Pancreas (tissue), 10 donors: ENCODE results near the gene DENND5B. TPM values are rescaled to one million over a fixed set of nuclear protein-coding genes. Genes with fewer than 3 reads are reported as not detected.
A peak's percentile ranks its signal among the peaks of the same experiment; 100 is the strongest.
"Not testable (repeated sequence)": the region's sequence is repeated elsewhere in the genome, so short reads cannot be mapped to it uniquely, and the experiment has no call there.

Experiments
- ATAC-seq, 4 donors: fragments of 200-7000 bp; cut with Tn5 transposase; one replicate each; pipeline versions ENCODE4 v1.8.0 to v1.9.1; 2020; ENCODE audit warnings: mild to moderate bottlenecking in 4 of 4, moderate library complexity in 4 of 4
- DNase-seq, 6 donors: peaks; one replicate each; pipeline ENCODE4 v3.0.0-alpha.2; 2020
- FAIRE-seq: peaks from 2 replicates; lab custom pipeline; 2012; peaks lifted over from hg19 to GRCh38; lab: Jason Lieb, UNC
- H3K27ac ChIP-seq, 4 donors: fragments of 200-600 bp; sonication (generic); 1 replicate in 3 of 4; 2 replicates in 1 of 4; pipeline versions ENCODE4 v1.5.0 to v1.8.0; 2020
- H3K27me3 ChIP-seq, 4 donors: fragments of 200-600 bp; one replicate each; pipeline ENCODE4 v1.8.0; 2021
- H3K36me3 ChIP-seq, 3 donors: fragments of 200-600 bp; sonication (generic) in 1 of 3; one replicate each; pipeline versions ENCODE4 v1.5.0 to v1.8.0; 2020 to 2021
- H3K4me1 ChIP-seq, 3 donors: fragments of 200-600 bp; one replicate each; pipeline ENCODE4 v1.8.0; 2021
- H3K4me3 ChIP-seq, 4 donors: fragments of 200-600 bp; sonication (generic) in 2 of 4; one replicate each; pipeline versions ENCODE4 v1.5.0 to v1.8.0; 2020 to 2021
- H3K9me3 ChIP-seq, 4 donors: fragments of 200-600 bp; one replicate each; pipeline ENCODE4 v1.8.0; 2021
- WGBS, 2 donors: extraction: QIAGEN DNeasy Blood & Tissue Kit; methylation state at CpG; one replicate each; pipeline ENCODE4 v1.1.7; 2013; 5-methylcytosine and 5-hydroxymethylcytosine counted together
- intact Hi-C, 3 donors: fragments of 100-400 bp; cut with DNase I; formaldehyde crosslinking; loops; one replicate each; pipeline versions ENCODE4 v1.11.1 to v1.14.2; 2022
- polyA plus RNA-seq, 2 donors: library from polyadenylated mRNA; stranded (reverse); fragments of 200-250 nt; gene quantifications; one replicate each; pipeline ENCODE4 v1.2.3, GENCODE V29; 2013
- total RNA-seq, 6 donors: library from RNA; stranded (reverse); fragmentation: NEBNext Ultra II Directional in 4 of 6; extraction: Animal tissue kit (Norgen Biotek cat#: 25700) in 4 of 6; gene quantifications; one replicate each; pipeline versions ENCODE4 v1.2.1 to v1.2.4, GENCODE V29; 2021 to 2023
- TF ChIP-seq, protein P1 (sequence below), 4 donors: fragments of 200-600 bp; sonication (generic) in 3 of 4; IDR thresholded peaks; one replicate each; pipeline versions ENCODE4 v1.5.0 to v1.8.0; 2021; ENCODE audit warnings: antibody characterized with exemption in 4 of 4
- donor health status: healthy with polysubstance abuse.
- donor health status: DM: no; HTN: no; CAD: no; lungs with moderate emphysema.
- donor health status: DM: no; HTN: no; CAD: no.
- donor health status: control.
- donor health status: control.
- donor health status: Bipolar disorder and iron deficiency.
- donor health status: DM: yes; HTN: yes; CAD: no.
- donor health status: DM: no; HTN: no; CAD: no.
- donor health status: DM: no; HTN: no; CAD: no.
- donor health status: DM: yes; HTN: yes; CAD: no.

DENND5B gene
- total and polyA plus RNA-seq, 8 donors, result 2.4 to 11.3 (median 6.9) TPM

DNA sequence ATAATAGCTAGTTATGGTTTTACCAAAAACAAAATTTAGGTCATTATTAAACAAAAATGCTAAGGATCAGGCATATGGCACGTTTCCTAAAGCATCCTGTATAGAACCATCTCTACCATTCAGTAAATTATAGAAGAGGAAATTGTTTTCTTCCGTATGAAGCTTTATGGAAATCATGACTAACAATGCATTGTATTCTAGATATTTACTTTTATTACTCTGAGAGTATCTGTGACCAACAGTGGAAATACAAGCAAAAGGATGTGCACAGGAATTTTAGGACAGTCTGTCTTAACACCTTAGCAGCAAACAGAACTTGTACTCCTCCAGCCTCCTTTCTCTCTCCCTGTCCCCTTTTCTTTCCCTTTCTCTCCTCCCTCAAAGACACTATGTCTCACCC is 7.1 kb downstream of the DENND5B start:
- intact Hi-C loops, result loop anchor here in 1 of 3 donors (10.0 kb wide), 1 partner anchor 59 kb away; no protein-coding TSS in a partner anchor
- FAIRE-seq (no peak), ATAC-seq (no peak), DNase-seq (no peak)
- no peaks in the 10 kb centered on the region for H3K27me3 ChIP-seq
- TF ChIP-seq, protein P1, sequence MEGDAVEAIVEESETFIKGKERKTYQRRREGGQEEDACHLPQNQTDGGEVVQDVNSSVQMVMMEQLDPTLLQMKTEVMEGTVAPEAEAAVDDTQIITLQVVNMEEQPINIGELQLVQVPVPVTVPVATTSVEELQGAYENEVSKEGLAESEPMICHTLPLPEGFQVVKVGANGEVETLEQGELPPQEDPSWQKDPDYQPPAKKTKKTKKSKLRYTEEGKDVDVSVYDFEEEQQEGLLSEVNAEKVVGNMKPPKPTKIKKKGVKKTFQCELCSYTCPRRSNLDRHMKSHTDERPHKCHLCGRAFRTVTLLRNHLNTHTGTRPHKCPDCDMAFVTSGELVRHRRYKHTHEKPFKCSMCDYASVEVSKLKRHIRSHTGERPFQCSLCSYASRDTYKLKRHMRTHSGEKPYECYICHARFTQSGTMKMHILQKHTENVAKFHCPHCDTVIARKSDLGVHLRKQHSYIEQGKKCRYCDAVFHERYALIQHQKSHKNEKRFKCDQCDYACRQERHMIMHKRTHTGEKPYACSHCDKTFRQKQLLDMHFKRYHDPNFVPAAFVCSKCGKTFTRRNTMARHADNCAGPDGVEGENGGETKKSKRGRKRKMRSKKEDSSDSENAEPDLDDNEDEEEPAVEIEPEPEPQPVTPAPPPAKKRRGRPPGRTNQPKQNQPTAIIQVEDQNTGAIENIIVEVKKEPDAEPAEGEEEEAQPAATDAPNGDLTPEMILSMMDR (IDR thresholded peaks at IDR 0.05), result no peak
- no peak overlapping the region for H3K27ac ChIP-seq
- no peak overlapping the region for H3K4me3 ChIP-seq
- peaks cover 0 to 13% (median 9%) of the 10 kb centered on the region in 3 donors for H3K4me1 ChIP-seq
- no peaks in the 10 kb centered on the region for H3K36me3 ChIP-seq
- no peaks in the 10 kb centered on the region for H3K9me3 ChIP-seq
- WGBS, 2 donors, result 87% methylated on average over 2 of the region's 2 CpGs

DNA sequence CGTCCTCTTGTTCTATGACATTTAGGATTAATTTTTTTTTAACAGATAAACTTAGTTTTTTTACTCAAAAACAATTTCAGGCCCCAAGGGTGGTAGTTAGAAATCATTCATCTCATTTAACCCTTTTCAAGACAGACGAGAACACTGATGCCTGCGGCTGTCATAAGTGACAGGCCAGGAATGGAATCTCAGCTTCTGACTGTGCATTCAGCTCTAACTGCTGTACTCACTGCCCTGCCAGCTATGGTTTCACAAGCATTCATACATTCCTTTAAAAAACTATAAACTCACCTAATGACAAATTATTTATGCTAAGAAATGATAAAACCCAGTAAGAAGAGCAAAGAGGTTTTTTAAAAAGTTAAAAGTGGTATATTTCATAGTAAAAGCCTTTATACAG is 8.8 kb downstream of the DENND5B start:
- no peak overlapping the region for H3K4me3 ChIP-seq
- peaks cover 0 to 18% (median 14%) of the 10 kb centered on the region in 3 donors for H3K4me1 ChIP-seq
- DNase-seq, result no peak
- intact Hi-C loops, result loop anchor here in 1 of 3 donors (10.0 kb wide), 1 partner anchor 57 kb away; no protein-coding TSS in a partner anchor
- no peak overlapping the region for H3K27ac ChIP-seq
- ATAC-seq, result no peak
- no peak for FAIRE-seq
- TF ChIP-seq, protein P1 (IDR thresholded peaks at IDR 0.05), result no peak
- H3K36me3 ChIP-seq, result no peaks in the 10 kb centered on the region
- WGBS, 2 donors, result 81 to 89% methylated on average over 3 of the region's 3 CpGs
- H3K9me3 ChIP-seq, result no peaks in the 10 kb centered on the region
- H3K27me3 ChIP-seq, result no peaks in the 10 kb centered on the region

DNA sequence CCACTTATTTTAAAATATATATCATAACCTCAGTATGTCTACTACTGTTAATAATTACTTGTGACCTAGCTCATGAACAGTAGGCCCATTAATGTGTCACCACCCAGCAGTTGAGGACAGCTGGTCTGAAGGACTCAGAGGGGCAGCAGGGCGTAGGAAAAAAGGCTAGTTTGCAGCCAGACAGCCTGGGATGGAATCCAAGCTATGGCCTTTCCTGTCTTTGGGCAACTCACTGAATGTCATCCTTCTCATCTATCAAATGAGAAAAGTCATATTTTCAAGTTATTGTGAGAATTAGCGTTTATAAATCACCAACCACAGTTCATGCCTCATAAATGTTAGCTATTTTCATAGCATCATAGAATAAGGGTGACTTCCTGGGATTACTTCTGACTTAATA is 12.3 kb downstream of the DENND5B start:
- TF ChIP-seq, protein P1 (IDR thresholded peaks at IDR 0.05), result no peak
- DNase-seq (no peak), ATAC-seq (peak in 2 of 4 donors; percentile 51 to 60), FAIRE-seq (no peak)
- intact Hi-C loops, result no loop called here
- H3K27ac ChIP-seq, result no peak overlapping the region
- 24 to 36% methylated on average over 2 of the region's 2 CpGs for WGBS, 2 donors
- H3K27me3 ChIP-seq, result no peaks in the 10 kb centered on the region
- no peaks in the 10 kb centered on the region for H3K9me3 ChIP-seq
- H3K4me1 ChIP-seq, result peaks cover 0 to 19% (median 9%) of the 10 kb centered on the region in 3 donors
- H3K36me3 ChIP-seq, result no peaks in the 10 kb centered on the region
- H3K4me3 ChIP-seq, result no peak overlapping the region

DNA sequence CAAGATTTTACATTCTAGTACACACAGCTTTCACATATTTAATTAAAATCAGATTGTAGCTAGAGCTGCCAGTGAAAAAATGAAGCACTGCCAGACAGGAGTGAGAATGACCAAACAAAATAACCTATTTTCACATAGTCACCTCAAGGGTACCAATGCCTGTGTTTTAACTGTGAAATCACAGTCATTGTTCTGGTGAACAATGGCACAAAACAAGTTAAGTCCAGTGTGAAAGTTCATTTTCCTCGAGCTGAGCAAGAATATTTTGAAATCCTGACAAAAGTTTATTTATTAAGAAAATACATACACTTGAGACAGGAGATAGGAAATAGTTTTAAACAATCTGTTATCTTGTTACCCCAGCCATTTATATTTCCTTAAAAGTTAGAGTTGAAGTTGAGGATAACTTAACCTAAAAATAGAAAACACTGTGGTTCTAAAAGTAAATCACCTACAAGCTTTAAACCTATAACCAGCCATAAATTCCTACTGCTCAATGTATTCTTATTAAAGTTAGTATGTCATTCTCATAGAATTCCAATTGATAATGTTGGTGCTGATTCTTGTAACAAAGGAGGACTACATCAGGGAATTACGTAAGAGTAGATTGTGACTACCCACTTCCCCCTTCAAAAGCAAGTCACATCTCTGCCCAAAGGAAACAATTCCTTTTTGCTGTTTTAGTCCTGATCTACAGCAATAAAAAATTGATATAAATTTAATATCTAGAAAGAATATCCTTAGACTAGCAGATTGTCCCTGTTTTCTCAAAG is 15.9 kb downstream of the DENND5B start:
- WGBS, 2 donors, result 41 to 48% methylated on average over 2 of the region's 2 CpGs
- Histone ChIP-seq H3K4me1 (peaks cover 0 to 26% (median 22%) of the 10 kb centered on the region in 3 donors), H3K27ac (no peak overlapping the region), H3K36me3 (no peaks in the 10 kb centered on the region), H3K27me3 (no peaks in the 10 kb centered on the region), H3K4me3 (no peak overlapping the region), H3K9me3 (no peaks in the 10 kb centered on the region)
- FAIRE-seq (no peak), ATAC-seq (peak in 1 of 4 donors; percentile 14), DNase-seq (no peak)
- intact Hi-C loops, result no loop called here
- TF ChIP-seq, protein P1 (IDR thresholded peaks at IDR 0.05), result no peak

DNA sequence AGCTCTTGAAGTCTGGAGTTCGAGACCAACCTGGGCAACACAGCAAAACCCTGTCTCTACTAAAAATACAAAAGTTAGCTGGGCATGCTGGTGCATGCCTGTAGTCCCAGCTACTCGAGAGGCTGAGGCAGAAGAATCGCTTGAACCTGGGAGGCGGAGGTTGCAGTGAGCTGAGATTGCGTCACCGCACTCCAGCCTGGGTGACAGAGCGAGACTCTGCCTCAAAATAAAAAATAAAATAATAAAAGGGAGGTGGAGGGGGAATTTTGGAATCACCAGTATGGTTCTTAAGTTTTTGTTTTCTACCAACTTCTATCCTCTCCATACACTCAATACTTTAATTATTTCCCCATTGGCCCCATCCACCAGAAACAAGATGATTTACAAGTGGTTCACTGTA is 16.6 kb downstream of the DENND5B start:
- WGBS, 2 donors, result 96 to 97% methylated on average over 7 of the region's 7 CpGs
- intact Hi-C loops, FAIRE-seq, H3K27ac ChIP-seq, ATAC-seq, H3K9me3 ChIP-seq, DNase-seq, H3K27me3 ChIP-seq, H3K36me3 ChIP-seq, H3K4me3 ChIP-seq: not testable (repeated sequence)
- peaks cover 0 to 26% (median 22%) of the 10 kb centered on the region in 3 donors for H3K4me1 ChIP-seq
